Measurements from ENCODE around the gene GNAQ.

DNA sequence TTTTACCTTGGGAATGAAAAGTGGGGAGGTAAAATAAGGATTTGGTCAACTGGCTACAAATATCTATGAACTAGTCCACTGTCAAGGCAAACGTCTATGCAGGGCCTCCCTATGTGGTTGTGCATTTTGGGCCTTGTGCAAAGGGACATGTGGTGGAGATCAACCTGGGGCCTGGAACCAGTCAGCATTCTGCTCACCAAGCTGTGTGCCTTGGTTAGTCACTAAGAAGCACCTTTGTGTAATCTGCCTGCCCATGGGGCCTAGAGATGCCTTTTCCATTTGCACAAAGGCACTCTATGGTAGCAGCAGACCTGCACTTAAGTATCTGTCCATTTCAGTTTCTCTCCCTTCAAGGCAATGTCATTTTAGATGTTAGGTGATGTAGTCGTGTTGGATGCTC, 184.0 kb downstream of the GNAQ start:
- TF ChIP-seq, protein P1, sequence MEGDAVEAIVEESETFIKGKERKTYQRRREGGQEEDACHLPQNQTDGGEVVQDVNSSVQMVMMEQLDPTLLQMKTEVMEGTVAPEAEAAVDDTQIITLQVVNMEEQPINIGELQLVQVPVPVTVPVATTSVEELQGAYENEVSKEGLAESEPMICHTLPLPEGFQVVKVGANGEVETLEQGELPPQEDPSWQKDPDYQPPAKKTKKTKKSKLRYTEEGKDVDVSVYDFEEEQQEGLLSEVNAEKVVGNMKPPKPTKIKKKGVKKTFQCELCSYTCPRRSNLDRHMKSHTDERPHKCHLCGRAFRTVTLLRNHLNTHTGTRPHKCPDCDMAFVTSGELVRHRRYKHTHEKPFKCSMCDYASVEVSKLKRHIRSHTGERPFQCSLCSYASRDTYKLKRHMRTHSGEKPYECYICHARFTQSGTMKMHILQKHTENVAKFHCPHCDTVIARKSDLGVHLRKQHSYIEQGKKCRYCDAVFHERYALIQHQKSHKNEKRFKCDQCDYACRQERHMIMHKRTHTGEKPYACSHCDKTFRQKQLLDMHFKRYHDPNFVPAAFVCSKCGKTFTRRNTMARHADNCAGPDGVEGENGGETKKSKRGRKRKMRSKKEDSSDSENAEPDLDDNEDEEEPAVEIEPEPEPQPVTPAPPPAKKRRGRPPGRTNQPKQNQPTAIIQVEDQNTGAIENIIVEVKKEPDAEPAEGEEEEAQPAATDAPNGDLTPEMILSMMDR (optimal IDR thresholded peaks at IDR 0.05 in 1 of 3, IDR thresholded peaks at IDR 0.05 in 1 of 3, conservative IDR thresholded peaks at IDR 0.05 in 1 of 3; ENCODE audit: extremely low read depth in 1 of 3, insufficient read depth in 2 of 3, low read length in 3 of 3): no peak
- TF ChIP-seq EZH2 (IDR thresholded peaks at IDR 0.05; ENCODE audit: low read length): no peak

All from keratinocyte (primary cell).